Erythroblast (primary cell): ENCODE data around the gene MORN3.

ENCODE experiments used
- GATA1 ChIP-seq: IDR thresholded peaks from 2 replicates; pipeline ENCODE4 v1.6.1; 2011; ENCODE audit warnings: low read depth, mild to moderate bottlenecking, control low read depth, low read length, moderate library complexity
- POLR2A ChIP-seq: IDR thresholded peaks from 2 replicates; pipeline ENCODE4 v1.6.1; 2011; ENCODE audit warnings: mild to moderate bottlenecking, low read length

GRCh38 chr12:121638298-121639202 is 30.9 kb downstream of the MORN3 start:
- TF ChIP-seq POLR2A (no peak), GATA1 (no peak)
